Upper lobe of right lung (tissue), 1 donor: ENCODE data around the gene IFI44. TPM values are rescaled to one million over a fixed set of nuclear protein-coding genes. Genes with fewer than 3 reads are reported as not detected.
A peak's percentile ranks its signal among the peaks of the same experiment; 100 is the strongest.

Source experiments
- ATAC-seq: fragments of 200-7000 bp; cut with Tn5 transposase; one replicate; pipeline ENCODE4 v1.9.1; 2020; ENCODE audit warnings: mild to moderate bottlenecking, moderate library complexity
- DNase-seq: peaks from one replicate; pipeline ENCODE4 v3.0.0-alpha.2; 2020
- H3K27ac ChIP-seq: fragments of 200-600 bp; one replicate; pipeline ENCODE4 v1.8.0; 2022
- H3K27me3 ChIP-seq: fragments of 200-600 bp; one replicate; pipeline ENCODE4 v1.8.0; 2022; ENCODE audit warnings: mild to moderate bottlenecking
- H3K36me3 ChIP-seq: fragments of 200-600 bp; one replicate; pipeline ENCODE4 v1.8.0; 2022
- H3K4me1 ChIP-seq: fragments of 200-600 bp; one replicate; pipeline ENCODE4 v1.8.0; 2022
- H3K4me3 ChIP-seq: fragments of 200-600 bp; one replicate; pipeline ENCODE4 v1.8.0; 2022; ENCODE audit warnings: mild to moderate bottlenecking
- H3K9me3 ChIP-seq: fragments of 200-600 bp; one replicate; pipeline ENCODE4 v1.8.0; 2022
- intact Hi-C: fragments of 100-400 bp; cut with DNase I; formaldehyde crosslinking; loops from one replicate; pipeline ENCODE4 v1.11.0; 2022
- total RNA-seq: library from RNA; stranded (reverse); fragmentation: NEBNext Ultra II Directional; extraction: Animal tissue kit (Norgen Biotek cat#: 25700); gene quantifications from one replicate; pipeline ENCODE4 v1.2.1, GENCODE V29; 2021
- TF ChIP-seq, protein P1 (sequence below): fragments of 200-600 bp; IDR thresholded peaks from one replicate; pipeline ENCODE4 v1.8.0; 2022; ENCODE audit warnings: antibody characterized with exemption
- donor health status: DM: no; HTN: yes; CAD: no; lungs with severe emphysema.

The IFI44 gene
- total RNA-seq, 1 donor from 2014 or later, result 63.2 TPM

DNA sequence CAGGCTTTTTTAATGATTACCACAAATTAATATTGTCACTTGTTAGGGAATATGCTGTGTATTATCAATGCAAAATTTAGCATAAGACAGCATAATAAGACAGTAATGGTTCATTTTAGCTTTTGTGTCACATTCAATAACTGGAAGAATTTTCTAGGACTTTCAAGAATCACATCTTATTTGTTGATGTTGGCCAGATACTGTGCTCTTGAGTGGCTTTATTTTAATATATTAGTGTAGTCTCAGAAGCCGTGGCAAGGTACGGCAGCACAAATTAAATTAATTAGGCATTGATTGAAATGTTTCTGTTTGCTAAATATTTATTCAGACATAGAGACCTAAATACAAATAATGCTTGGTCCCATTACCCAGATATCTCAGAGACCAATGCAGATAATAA is 19.0 kb upstream of the IFI44 start:
- TF ChIP-seq, protein P1, sequence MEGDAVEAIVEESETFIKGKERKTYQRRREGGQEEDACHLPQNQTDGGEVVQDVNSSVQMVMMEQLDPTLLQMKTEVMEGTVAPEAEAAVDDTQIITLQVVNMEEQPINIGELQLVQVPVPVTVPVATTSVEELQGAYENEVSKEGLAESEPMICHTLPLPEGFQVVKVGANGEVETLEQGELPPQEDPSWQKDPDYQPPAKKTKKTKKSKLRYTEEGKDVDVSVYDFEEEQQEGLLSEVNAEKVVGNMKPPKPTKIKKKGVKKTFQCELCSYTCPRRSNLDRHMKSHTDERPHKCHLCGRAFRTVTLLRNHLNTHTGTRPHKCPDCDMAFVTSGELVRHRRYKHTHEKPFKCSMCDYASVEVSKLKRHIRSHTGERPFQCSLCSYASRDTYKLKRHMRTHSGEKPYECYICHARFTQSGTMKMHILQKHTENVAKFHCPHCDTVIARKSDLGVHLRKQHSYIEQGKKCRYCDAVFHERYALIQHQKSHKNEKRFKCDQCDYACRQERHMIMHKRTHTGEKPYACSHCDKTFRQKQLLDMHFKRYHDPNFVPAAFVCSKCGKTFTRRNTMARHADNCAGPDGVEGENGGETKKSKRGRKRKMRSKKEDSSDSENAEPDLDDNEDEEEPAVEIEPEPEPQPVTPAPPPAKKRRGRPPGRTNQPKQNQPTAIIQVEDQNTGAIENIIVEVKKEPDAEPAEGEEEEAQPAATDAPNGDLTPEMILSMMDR, result no peak
- Histone ChIP-seq H3K27me3 (no peaks in the 10 kb centered on the region), H3K4me1 (no peaks in the 10 kb centered on the region), H3K9me3 (no peaks in the 10 kb centered on the region), H3K36me3 (no peaks in the 10 kb centered on the region), H3K4me3 (no peak overlapping the region), H3K27ac (no peak overlapping the region)
- intact Hi-C loops, result no loop called here
- ATAC-seq (no peak), DNase-seq (no peak)

DNA sequence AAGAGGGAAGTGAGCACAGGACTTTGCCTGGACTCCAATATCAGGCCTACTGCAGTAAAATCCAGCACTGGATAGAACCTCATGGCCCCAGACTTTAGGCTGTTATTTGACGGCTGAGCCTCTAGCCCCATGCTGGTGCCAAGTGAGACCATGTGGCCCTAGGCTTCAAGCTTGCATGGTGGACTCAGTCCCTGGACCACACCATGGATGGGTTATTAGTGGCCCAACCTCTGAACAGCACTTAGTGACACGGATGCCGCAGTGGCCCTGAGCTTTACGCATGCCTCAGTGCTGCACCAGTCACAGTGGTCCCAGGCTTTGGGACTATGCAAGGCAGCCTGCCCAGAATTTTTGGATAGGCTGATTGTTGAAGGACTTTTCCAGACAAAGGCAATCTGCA is 16.4 kb upstream of the IFI44 start:
- Histone ChIP-seq H3K27ac (no peak overlapping the region), H3K36me3 (no peaks in the 10 kb centered on the region), H3K27me3 (no peaks in the 10 kb centered on the region), H3K4me1 (no peaks in the 10 kb centered on the region), H3K9me3 (no peaks in the 10 kb centered on the region), H3K4me3 (no peak overlapping the region)
- TF ChIP-seq, protein P1, result no peak
- intact Hi-C loops, result no loop called here
- no peak for DNase-seq
- peak; percentile 31 for ATAC-seq

DNA sequence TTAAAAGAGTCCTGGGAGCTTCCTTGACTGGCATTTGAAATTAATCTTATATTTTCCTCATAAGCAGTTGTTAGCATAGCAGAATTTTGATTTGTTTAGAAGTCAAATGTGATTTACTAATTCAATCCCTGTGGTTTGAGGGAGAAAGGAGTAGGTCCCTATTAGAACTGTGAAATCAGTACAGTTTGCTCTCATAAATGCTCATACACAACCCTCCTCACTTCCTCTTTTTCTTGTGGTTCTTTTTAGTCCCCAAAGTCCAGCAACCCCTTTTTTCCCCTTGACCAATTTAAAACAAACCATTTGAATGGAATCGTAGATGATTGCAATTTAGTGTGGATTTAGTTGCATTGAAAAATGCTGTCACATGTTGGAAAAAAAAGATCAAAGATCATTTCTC is 9.2 kb upstream of the IFI44 start:
- Histone ChIP-seq H3K4me1 (peaks cover 4% of the 10 kb centered on the region), H3K27ac (no peak overlapping the region), H3K36me3 (no peaks in the 10 kb centered on the region), H3K4me3 (no peak overlapping the region), H3K9me3 (no peaks in the 10 kb centered on the region), H3K27me3 (no peaks in the 10 kb centered on the region)
- ATAC-seq, result peak; percentile 54
- intact Hi-C loops, result no loop called here
- no peak for DNase-seq
- TF ChIP-seq, protein P1, result no peak

DNA sequence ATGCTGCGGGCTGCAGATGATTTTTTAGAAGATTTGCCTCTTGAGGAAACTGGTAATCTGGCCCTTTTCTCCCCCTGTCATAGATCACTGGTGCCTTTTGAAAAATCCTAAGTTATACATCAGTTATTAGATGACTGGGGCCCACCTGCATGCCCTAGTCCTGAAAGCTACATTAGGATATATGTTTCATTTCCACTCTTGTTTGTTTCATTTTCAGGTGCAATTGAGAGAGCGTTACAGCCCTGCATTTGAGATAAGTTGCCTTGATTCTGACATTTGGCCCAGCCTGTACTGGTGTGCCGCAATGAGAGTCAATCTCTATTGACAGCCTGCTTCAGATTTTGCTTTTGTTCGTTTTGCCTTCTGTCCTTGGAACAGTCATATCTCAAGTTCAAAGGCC is 8.1 kb upstream of the IFI44 start:
- no peak for DNase-seq
- Histone ChIP-seq H3K4me1 (peaks cover 5% of the 10 kb centered on the region), H3K9me3 (no peaks in the 10 kb centered on the region), H3K36me3 (no peaks in the 10 kb centered on the region), H3K27me3 (no peaks in the 10 kb centered on the region), H3K4me3 (no peak overlapping the region), H3K27ac (no peak overlapping the region)
- ATAC-seq, result no peak
- intact Hi-C loops, result no loop called here
- TF ChIP-seq, protein P1, result no peak

DNA sequence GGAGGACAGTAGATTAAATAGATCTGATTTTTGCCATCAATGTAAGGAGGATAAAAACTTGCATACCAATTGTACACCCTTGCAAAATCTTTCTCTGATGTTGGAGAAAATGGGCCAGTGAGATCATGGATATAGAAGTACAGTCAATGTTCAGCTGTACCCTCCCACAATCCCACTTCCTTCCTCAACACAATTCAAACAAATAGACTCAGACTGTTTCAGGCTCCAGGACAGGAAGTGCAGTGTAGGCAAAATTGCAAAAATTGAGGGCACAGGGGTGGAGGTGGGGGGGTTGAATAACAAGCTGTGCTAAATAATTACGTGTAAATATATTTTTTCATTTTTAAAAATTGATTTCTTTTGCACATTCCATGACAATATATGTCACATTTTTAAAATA is 3.9 kb upstream of the IFI44 start:
- Histone ChIP-seq H3K4me1 (peaks cover 15% of the 10 kb centered on the region), H3K27me3 (no peaks in the 10 kb centered on the region), H3K36me3 (no peaks in the 10 kb centered on the region), H3K4me3 (no peak overlapping the region), H3K27ac (no peak overlapping the region), H3K9me3 (no peaks in the 10 kb centered on the region)
- ATAC-seq (peak; percentile 86), DNase-seq (no peak)
- intact Hi-C loops, result no loop called here
- TF ChIP-seq, protein P1, result no peak

DNA sequence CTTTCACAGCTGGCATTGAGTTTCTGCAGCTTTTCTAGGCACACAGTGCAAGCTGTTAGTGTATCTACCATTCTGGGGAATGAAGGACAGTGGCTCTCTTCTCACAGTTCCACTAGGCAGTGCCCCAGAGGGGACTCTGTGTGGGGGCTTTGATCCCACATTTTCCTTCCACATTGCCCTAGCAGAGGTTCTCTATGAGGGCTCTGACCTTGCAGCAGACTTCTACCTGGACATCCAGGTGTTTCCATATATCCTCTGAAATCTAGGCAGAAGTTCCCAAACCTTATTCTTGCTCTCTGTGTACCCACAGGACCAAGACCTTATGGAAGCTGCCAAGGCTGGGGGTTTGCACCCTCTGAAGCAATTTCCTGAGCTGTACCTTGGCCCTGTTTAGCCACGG is 2.4 kb upstream of the IFI44 start:
- H3K27me3 ChIP-seq, result no peaks in the 10 kb centered on the region
- no peak overlapping the region for H3K4me3 ChIP-seq
- peak; percentile 31 for DNase-seq
- peaks cover 17% of the 10 kb centered on the region for H3K4me1 ChIP-seq
- no peak for ATAC-seq
- intact Hi-C loops, result no loop called here
- no peak overlapping the region for H3K27ac ChIP-seq
- TF ChIP-seq, protein P1, result no peak
- H3K36me3 ChIP-seq, result no peaks in the 10 kb centered on the region
- no peaks in the 10 kb centered on the region for H3K9me3 ChIP-seq
